Measurements from ENCODE around the gene GRIN2A.

Gene GRIN2A

DNA sequence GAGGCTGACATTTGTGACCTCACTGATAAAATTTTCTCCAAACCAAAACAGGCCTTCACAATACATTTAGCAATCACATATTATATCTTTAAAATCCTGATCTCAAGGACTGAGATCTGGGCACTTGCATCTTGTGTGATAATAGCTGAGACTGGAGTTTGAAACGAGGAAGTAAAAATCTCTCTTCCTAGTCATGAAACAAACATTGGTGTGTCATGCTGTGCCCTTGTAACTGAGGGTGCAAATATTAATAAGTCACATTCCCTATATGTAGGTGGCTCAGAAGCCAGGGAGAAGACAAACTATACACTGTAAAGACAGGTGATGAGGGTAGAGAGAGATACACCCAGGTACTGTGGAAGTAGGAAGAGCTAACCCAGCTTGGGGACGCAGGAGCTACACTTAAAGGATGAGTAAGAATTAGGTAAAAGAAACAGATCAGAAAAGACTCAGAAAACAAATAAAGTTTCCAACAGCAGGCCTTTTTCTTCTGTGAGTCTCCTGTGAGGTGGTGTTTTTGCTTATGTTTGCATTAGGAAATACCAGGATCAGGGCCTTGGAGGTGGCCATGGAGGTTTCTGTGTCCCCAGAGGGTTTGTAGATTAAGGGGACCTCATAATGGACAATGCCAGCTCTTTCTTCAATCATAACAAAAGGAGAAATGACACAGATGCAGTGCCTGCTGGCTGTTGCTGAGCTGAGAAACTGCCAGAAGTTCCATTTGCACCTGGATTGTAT lies 335.7 kb downstream of the GRIN2A start:
- DNase-seq, result peak; percentile 32

DNA sequence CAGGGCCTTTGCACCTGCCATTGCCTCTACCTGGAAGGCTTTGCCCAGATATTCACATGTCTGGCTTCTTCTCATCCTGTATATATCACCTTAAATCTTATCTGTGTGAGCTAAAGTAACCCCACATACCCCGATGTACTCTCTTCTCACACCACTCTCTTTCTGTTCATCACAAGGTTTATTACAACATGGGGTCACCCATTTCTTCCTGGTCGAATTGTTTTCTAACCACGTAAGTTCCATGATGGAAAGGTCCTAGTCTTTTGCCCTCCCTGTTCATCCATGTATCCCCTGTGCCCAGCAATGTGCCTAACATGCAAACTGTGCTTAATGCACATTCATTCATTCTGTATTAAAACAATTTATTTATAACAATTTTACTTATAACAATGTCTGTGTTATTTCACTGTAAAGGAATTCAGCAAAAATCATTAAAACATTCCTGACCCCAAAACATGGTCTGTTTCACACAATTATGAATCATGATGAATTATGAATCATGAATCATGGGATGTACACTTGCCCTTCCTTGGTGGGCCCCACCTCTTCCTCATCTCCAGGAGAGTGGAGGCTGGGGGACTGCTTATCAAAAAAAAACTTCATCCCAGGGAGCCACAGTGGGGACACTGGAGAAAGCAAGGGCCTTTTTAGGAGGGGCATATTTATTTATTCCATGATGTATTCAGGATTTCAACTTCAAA lies 336.4 kb downstream of the GRIN2A start:
- peak; percentile 88 for DNase-seq

DNA sequence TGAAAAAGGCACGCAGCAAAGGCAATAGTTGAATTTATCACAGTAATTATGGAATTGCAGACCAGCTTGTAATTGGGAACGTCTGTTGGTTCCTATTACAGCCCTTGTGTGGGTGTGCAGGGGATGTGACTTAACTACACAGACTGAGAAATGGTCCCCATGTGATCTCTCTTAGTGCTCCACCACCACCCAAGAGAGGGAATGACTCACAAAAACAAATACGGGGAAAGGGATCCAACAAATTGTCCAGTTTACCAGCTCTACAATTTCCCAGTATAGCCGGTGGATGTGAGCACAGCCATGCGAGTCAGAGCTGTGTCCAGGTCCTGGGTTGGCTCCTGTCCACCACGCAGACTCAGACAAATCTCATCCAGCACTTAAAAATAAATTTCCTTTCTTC lies 337.9 kb downstream of the GRIN2A start:
- peak; percentile 78 for DNase-seq

DNA sequence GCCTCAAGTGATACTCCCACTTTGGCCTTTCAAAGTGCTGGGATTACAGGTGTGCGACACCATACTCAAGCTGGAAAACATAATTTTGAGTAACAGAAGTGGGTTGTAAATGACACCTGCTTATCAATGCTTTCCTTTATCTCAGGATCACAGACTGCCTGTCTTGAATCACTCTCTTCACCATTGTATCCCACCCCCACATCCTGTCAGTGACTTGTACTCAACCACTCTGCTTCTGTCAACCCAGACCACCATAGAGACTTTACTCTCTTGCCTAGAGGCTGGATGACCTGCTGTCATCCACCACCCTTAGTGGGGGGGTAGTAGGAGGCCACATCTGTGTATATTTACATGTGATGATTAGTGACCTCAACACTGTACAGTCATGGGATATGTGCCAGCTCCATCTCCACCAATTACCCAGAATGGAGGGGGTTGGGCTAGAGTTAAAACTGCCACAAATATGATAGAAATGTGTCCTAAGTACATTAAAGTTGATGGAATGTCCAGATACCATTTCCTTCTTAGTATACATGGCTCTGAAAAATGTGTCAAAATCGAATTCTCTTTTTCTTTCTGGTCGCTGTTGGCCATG lies 338.7 kb downstream of the GRIN2A start:
- peak; percentile 65 for DNase-seq

DNA sequence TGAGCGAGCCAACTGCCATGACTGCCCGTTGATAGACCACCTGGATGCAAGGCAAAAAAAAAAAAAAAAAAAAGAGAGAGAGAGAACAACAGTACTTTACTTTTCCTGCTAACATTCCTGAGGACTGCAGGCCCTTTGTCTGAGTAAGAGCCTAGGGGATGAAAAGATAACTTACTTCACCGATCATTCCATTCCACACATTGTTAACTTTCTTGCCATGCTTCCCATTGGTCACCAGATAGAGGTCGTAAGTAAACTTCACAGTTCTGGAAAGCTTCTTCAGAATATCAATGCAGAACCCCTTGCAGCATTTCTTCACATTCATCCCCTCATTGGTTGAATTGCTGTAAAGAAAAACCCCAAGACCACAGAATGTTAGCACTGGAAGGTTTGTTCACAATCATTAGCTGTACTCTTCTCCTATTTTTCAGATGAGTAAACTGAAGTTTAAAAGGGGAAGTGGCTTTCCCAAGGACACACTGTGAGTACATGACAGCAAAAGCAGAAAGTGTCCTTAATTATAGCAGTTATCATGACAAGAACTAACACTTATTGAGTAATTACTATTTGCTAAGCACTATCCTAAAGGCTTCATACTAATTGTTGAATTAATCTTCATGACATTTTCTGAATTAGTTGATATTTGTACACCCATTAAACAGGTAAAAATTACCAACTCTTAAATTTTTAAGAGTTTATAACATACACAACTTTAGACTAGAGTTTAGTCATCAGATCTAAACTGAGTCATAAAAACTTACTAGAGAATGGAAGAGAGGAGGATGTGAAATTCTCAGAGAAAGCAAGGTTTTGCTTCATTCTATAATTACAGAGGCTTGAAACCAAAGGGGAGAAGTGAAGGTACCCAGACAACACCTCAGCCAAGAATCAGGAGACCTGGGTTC lies 341.2 kb downstream of the GRIN2A start:
- no peak for DNase-seq

DNA sequence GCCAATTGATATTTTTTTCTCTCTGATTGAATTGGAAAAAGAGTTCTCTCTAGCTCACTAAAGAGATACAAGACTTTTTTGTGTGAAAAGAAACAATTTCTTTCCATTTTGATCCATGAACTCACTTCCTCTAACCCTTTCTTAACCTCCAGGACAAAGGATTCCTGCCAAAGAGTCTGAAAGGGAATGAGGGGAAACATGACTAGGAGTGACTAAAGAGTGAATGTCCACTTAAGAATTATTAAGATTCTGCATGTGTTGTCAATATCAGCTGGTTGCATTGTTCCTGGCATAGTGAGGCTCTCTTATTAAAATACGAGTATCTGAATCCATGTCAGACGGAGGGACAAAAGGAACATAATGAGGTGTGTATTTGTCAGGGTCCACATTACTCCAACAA lies 344.7 kb downstream of the GRIN2A start:
- peak; percentile 62 for DNase-seq

DNA sequence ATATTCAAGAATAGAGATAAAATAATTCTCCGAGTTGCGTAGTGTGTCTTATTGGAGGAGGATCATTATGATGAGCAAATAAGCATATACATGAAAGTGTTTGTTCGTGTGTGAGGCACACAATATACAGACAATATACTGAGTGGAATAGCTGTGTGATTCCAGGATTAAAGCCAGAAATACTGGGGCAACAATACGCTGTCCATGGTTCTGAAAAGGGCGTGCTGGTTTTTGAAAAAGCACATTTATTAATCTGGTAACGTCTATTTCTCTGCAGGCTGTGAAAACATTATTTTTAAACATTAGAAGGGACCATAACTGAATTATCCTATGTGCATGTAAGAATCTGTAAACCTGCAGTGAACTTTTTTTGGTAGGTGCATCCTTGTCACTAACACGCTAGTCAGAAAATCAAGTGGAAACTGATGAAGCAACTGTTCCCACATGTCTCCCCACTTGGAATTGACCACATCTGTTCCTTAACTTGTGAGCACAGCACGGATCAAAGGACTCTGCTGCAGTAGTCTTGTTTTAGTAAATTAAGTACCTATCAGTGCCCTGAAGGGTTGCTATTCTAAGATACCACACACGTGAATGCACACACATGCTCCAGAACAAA lies 346.0 kb downstream of the GRIN2A start:
- DNase-seq, result no peak

DNA sequence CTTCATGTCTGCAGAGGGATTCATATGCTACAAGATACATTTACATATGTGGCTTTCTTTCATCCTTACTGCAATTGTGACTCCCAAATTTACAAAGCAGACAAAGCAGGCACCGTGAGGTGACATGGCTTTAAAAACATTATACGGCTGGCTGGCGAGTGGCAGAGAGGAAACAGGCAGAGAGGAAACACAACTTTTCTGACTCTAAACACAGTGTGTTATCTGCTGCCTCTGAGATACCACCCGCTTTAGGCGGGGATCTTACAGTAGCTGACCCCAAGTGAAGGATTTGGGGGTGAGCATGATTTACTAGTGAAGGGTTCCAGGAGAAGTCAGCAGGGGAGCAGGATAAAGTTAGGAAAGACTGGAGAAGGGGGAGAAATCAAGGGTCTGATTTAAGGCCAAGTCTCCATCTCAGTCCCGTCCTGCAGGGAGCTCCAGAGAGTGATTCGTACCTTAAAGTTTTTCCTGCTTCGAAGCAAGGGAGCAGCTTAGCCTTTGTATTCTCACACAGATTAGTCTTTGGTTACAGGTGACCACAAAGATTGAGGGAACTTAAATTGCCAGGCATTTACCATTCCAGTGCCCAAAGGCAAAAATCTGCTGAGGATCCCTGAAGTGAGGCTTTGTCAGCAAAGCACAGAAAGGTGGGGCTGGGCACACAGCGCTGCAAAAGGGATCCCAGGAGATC lies 355.0 kb downstream of the GRIN2A start:
- DNase-seq, result no peak

DNA sequence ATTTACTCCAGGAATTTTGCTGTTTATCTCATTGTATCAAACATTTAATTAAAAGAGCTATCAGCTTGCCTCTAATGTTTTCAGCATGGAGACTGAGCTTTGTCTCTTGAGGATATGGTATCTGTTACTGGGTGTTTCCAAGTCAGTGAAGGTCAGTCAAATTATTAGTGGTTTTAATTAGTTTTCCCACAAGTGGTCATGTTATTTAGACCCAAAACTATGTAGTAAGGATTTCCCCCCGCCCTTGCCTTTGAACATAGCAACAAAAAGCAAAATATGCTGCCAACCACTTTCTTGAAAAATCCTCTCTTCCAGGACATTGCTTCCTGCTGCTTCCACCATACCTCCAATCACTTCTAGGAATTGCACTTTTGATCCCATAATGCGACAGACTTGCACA lies 355.6 kb downstream of the GRIN2A start:
- no peak for DNase-seq

DNA sequence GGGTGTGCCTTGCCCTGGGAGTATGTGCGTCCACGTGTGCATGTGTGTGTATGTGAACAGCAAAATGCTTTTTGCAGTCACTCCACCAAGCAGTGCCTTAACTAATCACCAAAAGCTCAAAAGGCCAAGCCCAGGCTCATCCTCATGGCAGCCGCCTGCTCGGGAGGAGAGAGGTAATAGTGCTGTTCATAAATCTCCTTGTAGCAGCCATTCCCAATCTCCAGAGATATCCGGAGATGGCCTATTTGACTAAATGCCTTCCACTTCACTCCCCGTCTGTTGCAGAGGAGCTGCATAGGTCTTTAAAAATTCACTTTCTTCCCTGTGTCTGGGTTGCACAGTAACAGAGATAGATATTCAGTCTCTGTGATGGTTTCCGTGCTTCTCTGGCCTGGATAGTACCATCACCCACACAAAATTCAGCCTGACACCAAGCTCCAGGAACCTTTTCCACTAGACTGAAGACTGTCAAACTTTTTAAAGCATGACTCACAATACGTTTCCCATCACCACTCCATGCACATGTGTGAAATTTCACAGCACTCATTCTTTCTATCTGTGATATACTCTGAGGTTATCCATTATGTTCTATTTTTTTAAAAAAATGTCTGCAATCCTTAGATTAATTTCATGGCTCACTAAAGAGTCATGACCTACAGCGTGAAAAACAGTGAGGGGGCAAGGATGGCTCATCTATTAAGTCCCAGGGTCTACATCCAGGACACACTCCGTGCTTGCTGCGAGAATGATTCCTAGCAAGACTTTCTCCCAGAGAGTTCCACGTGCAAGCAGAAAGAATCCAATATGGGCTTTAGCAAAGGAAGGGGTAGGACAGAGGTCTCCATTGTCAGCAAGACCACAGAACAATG lies 357.8 kb downstream of the GRIN2A start:
- DNase-seq, result no peak

DNA sequence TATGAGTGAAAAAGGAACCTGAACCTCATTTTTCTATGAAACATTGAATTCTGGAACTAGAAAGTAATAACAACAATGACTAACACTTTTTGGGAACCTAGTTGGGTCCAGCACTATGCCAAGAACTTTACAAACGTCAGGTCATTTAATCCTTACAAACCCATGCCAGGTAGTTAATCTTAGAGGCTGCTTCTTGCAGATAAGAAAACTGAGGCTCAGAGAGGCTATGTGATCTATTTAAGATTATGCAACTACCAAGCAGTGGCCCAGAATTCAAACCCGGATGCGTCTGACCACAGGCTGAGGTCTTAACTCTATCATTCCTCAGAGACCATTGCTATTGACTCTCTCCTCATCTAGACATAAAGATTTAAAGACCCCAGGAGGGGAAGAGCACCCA lies 358.7 kb downstream of the GRIN2A start:
- no peak for DNase-seq

DNA sequence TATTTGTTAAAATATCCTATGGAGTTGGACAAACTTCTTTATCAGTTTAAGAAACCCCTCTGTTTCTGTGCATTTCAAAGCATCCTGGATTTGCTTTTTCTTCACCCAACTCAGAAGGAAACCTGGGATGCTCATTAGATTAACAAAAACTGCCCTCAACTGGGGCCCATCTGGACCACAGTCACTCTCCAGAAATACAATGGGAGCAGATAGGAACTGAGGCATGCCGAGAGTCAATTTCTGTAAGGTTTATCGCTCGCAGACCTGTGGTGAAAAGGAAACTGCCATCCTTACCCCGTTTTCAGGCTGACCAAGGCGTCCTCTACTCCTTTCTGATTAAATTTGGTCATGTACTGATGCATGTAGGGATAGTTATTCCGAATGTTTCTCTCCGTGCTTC lies 360.3 kb downstream of the GRIN2A start:
- DNase-seq, result no peak

DNA sequence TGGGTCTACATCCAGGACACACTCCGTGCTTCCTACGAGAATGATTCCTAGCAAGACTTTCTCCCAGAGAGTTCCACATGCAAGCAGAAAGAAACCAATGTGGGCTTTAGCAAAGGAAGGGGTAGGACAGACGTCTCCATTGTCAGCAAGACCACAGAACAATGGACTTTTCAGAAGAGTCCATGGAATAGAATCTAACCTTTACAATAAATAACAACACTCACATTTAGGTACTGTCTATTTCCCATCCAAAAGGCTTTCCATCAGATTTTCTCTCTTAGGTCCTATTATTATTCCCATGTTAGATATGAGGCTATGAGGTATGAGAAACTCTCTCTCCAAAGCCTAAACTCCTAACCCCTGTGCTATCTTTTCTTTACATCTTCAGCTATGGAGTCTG lies 360.9 kb downstream of the GRIN2A start:
- no peak for DNase-seq

DNA sequence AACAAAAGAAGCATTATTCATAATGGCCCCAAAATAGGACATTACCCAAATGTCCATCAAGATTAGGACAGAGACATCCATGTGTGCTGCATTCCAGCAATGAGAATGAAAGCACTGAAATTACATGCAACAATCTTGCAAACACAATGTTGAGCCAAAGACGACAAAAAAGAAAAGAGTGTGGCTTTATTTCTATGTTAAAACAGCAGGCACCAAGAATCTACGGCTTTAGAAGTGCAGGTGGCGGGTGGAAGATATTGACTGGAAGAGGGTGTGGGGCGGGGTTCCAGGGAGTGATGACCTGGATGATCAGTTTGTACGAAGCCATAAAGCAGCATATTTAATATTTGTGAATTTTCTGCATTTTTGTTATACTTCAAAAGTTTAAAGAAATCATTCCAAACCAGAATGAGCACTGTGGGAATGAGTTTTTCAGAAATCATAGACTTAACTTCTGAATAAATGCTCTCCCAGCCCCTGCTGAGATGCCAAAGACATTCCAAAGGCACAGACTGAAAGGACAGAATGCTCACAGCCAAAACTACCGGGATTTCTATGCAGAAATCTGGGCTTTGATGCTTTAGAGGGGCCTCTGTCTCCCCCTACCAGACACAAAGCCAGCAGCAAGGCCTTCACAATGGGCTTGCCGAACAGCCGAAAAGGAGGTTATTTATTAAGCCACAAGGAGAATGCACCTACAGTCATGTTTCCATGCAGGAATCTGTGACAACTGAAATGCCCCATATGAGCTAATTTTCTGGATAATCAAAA lies 361.6 kb downstream of the GRIN2A start:
- no peak for DNase-seq

DNA sequence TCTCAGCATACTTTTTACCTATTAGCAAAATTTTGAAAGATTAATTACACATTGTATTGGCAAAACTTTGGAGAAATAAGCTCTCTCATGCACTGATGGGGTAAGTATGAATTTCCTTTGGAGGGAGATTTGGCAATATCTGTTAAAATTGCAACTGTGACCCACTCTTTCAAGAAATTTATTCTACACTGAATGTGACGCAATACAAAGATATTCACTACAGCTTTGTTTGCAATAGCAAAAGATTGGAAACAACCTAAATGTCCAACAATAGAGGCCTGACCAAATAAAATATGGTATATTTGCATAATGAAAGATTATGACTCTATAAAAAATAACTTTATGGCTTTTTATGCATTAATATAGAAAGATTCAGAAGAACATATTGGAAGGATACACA lies 363.5 kb downstream of the GRIN2A start:
- no peak for DNase-seq

DNA sequence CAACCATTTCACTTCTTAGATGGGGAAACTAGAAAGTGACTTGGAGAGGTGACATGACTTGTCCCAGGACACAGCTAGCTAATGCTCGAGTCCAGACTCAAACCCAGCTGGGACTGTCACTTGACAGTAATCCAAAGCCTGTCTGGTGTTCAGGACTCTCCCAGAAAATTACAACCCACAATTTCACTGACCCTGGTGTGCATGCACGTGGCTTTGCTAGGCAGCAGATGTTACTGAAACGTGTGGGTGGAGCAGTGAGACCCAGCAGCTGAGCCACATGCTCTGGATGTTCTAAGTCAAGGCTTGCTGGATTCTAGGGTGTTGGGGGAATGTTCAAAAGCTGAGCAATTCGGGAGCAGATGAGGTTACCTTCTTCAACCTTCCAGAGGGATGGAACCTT lies 364.6 kb downstream of the GRIN2A start:
- DNase-seq, result no peak

DNA sequence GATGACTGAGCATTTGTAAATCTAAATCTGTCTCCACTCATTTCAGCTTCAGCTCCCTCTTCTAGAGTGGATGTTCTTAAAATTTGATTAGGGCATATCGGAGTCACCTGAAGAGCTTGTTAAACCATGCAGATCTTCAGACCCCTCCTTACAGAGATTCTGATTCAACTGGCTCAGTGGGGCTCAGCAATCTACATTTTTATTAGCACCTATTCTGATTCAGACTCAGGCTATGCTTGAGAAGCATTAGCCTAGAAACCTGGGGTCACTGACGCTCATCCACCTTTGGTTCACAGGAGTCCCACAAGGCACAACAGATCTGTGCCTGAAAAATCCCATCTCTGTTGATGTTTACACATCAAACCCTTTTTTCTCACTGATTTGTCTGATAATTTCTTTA lies 365.6 kb downstream of the GRIN2A start:
- DNase-seq, result no peak

DNA sequence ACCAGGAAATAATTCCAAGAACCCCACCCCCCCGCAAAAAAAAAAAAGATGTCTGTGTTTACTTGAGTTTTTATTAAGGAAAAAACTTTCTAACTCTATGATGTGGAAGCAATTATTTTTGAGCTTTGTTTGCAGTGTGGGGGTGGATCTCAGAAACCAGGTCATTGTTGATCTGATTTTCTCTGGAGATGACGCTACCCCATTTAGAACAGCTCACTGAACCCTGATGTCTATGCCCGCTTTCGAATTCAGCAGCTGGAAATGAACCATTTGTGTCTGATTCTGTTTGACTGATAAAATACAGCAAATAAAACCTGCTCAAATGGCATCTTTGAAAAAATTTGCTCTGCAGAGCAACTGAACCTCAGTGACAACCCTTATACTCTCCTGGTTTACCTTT lies 368.6 kb downstream of the GRIN2A start:
- DNase-seq, result no peak

DNA sequence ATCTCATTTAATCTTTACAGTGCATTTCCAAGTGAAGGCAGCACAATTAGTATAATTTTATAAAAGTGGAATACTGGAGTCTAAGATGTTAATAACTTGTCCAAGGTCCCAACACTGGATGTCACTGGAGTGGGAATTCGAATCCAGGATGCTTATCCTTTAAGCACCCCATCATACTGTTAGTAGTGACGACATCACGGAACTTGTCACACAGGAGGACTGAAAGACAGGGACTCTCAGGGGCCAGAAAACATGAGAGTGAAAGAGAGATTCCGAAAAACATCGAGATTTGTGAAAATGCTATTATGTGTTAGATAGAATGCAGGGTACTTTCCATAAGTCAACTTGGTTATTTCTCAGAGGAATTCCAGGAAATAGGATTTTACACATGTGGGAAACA lies 374.0 kb downstream of the GRIN2A start:
- DNase-seq, result no peak

DNA sequence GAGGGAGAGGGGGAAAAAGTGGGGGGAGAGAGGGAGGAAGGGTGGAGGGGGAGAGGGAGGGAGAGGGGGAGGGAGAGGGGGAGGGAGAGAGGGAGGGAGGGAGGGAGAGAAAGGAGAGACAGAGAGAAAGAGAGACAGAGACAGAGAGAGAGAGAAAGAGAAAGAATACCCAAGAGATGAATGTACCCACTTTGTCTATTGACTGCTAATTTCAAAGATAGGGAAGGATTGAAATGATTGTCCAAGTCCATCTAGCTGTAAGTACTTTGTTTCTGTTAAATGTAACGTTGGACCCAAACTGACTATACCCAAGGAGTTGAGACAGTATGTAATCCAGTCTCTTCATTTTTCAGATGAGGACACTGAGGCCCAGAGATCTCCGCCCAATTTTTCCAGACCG lies 374.9 kb downstream of the GRIN2A start:
- DNase-seq, result no peak

Data from HCEC 1CT (cell line).